Mammary epithelial cell (primary cell): ENCODE measurements around the gene FOXK1.

Experiments
- EZH2 ChIP-seq: IDR thresholded peaks from 2 replicates; pipeline ENCODE4 v1.6.1; 2012; ENCODE audit warnings: low read length, inconsistent platforms, borderline replicate concordance
- TF ChIP-seq, protein P1 (sequence below), 2 donors: IDR thresholded peaks in 1 of 2; conservative IDR thresholded peaks in 1 of 2; 2 replicates each; pipeline ENCODE4 v1.5.1; 2011 to 2012; ENCODE audit warnings: inconsistent platforms in 2 of 2, low read length in 2 of 2, mild to moderate bottlenecking in 2 of 2, control low read depth in 1 of 2, low read depth in 1 of 2; ENCODE audit not compliant: insufficient read depth in 1 of 2; ENCODE audit errors: extremely low read depth in 1 of 2

DNA sequence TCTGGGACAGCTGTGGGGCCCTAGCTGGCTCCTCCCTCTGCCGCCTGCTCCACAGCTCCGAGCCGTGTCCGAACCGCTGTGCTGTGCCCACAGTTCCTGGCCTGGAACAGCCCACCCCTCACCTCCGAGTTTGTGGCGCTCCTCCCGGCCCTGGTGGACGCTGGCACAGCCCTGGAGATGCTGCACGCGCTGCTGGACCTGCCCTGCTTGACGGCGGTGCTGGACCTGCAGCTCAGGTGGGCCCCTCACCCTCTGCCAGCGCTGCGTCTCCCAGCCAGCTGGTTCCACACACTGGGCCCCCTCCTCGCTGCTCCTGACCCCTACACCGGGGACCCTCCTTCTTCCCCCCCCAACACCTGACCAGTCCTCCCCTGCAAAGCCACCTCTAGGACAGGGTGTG lies 105.4 kb downstream of the FOXK1 start:
- TF ChIP-seq, protein P1, sequence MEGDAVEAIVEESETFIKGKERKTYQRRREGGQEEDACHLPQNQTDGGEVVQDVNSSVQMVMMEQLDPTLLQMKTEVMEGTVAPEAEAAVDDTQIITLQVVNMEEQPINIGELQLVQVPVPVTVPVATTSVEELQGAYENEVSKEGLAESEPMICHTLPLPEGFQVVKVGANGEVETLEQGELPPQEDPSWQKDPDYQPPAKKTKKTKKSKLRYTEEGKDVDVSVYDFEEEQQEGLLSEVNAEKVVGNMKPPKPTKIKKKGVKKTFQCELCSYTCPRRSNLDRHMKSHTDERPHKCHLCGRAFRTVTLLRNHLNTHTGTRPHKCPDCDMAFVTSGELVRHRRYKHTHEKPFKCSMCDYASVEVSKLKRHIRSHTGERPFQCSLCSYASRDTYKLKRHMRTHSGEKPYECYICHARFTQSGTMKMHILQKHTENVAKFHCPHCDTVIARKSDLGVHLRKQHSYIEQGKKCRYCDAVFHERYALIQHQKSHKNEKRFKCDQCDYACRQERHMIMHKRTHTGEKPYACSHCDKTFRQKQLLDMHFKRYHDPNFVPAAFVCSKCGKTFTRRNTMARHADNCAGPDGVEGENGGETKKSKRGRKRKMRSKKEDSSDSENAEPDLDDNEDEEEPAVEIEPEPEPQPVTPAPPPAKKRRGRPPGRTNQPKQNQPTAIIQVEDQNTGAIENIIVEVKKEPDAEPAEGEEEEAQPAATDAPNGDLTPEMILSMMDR (conservative IDR thresholded peaks at IDR 0.05 in 1 of 2, IDR thresholded peaks at IDR 0.05 in 1 of 2; ENCODE audit: extremely low read depth in 1 of 2, insufficient read depth in 1 of 2, low read depth in 1 of 2, low read length in 2 of 2) = no peak
- no peak for TF ChIP-seq EZH2
